NCI-H82 (cell line): Measurements from ENCODE around the gene TOMM40L.
"Not testable (repeated sequence)": the region's sequence is repeated elsewhere in the genome, so short reads cannot be mapped to it uniquely, and the experiment has no call there.

Source experiments
- DNase-seq: peaks from one replicate; lab custom pipeline; 2025; lab: John Stamatoyannopoulos, UW

Gene TOMM40L

DNA sequence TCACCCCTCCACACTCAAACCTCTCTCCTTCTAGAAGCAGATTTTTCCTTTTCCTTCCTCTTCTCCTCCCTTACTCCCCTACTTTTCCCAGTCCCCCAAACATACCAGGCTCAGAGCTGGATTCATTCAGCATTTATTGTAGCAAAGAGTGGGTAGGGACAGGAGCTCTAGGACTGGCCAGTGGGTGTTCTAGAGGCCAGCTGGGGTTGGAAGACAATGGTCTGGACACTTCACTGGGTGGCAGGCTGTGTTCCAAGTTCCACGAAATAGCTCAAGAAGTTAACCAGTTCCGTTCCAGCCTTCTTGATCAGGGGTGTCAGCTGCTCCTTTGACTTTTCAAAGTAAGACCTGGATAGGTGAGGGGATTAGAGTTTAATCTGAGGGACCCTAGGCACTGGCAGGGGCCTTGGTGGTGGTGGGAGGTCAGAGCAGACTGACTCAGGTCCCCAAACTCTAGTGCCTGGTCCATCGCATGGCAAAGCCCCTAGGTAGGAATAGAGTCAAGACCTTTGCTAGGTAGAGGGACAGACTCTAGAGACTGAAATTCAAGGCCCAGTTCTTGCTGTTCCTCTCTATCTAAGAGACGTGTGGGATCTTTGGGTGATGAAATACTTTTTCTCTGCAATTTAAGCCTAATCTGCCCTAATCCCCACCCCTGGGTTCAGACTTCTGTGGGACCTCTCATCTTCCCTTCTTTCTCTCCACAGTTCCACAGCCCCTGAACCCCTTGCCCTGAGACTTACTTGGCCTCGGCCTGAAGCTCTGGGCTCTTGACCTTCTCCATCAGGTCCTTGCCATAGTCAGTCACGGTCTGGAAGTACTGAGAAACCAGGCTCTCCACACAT is 3.5 kb upstream of the TOMM40L start:
- DNase-seq, result no peak

DNA sequence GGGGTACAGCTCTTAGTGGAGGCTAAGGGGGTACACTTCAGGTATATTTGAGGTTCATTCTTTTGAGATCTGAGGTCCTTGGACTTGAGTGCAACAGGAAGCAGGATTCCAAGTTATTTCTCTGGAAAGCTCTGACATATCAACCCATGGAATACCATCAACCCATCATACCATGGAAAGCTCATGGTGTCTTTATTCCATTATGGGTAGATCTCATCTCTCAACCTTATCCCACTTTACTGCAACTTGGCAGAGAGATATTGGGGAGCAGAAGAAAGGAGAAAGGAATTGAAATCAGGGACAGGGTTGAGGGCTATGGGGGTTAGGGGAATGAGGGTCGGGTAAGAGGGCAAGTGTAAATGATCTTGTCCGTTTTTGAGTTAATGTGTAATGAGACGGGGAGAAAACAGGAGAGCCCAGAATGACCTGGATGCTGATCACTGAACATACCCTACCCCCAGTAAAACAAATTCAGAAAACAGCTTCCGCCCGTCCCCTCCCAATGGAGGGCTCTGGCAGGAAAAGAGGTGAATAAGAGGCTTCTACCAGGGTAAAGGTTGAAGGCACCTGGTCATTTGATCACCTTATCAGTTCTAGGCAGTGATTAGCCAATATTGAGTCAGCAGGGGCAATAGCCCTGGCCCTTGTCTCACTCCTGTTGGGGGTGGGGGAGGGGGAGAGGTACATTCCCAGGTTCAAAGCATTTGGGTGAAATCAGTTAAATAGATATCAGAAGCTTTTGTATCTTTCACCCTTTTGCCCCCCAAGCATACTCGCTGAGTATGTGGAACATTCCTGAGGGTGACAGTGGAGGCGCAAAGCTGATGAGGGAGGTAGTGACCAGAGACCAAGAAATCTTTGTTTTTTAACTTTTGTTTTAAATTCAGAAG is 1.8 kb upstream of the TOMM40L start:
- no peak for DNase-seq

DNA sequence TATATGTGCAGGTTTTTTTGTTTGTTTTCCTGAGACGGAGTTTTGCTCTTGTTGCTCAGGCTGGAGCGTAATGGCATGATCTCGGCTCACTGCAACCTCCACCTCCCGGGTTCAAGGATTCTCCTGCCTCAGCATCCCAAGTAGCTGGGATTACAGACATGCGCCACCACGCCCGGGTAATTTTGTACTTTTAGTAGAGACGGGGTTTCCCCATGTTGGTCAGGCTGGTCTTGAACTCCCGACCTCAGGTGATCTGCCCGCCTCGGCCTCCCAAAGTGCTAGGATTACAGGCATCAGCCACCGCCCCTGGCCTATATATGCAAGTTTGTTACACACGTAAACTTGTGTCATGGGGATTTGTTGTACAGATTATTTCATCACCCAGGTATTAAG is 1.2 kb upstream of the TOMM40L start:
- DNase-seq, result not testable (repeated sequence)

DNA sequence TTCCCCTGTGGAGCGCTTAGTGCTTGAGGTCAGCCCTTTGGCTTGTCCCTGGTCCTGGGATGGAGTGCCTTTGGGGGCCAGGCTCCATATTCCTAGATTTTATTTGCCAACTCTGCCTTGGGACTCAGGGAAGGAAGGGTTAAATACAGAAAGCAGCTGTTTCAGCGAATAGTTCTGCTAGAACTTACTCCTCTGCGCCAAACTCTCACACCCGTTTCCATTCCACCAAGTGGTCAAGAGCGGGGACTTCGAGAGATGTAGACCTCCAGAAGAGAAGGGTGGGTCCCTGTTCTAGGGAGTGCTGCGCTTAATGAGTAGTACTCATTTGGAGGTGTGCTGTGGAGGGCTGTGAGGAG is 704 bp upstream of the TOMM40L start:
- DNase-seq, result no peak

DNA sequence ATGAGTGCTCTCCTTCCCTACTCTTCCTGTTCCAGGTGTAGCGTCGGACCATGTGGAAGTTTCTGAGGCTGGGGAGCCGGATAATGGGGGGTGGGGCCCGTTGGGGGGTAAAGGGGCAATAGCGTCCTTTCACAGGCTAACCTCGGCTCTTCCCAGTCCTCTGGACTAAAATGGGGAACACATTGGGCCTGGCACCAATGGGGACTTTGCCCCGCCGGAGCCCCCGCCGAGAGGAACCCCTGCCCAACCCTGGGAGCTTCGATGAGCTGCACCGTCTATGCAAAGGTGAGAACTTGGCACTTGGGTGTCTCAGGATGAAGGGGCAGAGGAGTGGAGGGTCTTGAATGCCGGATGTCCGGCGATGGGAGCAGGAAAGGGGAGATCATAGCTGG is 456 bp downstream of the TOMM40L start:
- peak; percentile 70 for DNase-seq

DNA sequence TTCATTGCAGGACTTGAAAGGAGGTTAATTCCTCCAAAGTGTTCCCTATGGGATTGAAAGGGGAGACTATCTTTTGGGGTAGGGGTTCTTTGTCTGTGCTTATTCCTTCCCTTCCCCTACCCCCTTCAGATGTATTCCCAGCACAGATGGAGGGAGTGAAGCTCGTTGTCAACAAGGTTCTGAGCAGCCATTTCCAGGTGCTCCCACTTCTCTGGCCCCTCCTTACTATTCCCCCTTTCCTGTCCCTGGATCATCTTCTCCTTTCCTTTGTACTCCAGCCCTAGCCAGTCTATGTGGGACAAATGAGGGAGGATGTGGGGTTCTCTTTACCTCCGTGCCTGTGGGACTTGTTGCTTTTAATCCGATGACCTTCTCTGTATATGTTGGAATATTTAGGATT is 899 bp downstream of the TOMM40L start:
- peak; percentile 70 for DNase-seq

DNA sequence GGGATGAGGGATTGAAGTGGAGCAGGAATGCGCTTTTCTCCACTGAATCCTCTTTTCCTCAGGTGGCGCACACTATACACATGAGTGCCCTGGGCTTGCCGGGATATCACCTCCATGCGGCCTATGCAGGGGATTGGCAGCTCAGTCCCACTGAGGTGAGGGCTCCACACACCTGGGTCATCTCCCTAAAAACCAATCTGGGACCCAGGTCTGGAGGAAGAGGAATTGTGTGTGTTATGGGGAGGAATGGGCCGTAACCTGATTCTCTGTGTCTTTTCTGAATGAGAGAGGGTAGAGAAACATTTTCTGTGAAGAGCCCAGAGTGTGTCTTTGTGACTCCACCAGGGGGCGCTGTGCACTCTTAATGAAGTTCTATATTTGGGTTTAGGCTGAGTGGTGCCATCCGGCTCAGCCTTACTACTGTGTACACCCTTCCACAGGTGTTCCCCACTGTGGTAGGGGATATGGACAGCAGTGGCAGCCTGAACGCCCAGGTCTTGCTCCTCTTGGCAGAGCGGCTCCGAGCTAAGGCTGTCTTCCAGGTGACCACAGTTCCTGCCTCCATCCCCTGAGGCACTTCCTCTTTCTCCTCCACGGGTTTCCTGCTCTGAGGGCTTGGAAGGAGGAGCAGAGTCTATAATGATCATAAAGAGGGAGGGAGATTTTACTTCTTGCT is 1.5 kb downstream of the TOMM40L start:
- peak; percentile 95 for DNase-seq

DNA sequence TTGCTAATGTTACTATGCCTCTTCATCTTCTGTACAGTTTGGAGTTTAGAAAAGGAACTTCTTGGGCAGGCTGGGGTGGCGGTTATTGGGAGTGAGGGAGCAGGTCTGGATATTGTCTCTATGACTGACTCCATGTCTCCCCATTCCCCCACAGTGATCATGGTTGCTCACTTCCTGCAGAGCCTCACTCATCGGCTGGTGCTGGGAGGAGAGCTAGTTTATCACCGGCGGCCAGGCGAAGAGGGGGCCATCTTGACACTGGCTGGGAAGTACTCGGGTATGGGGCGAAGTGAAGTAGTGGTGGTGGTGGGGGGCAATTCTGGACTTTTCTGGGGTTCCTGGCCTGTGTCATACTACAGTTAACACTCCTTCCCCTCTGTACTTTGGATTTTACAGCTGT is 2.2 kb downstream of the TOMM40L start:
- no peak for DNase-seq

DNA sequence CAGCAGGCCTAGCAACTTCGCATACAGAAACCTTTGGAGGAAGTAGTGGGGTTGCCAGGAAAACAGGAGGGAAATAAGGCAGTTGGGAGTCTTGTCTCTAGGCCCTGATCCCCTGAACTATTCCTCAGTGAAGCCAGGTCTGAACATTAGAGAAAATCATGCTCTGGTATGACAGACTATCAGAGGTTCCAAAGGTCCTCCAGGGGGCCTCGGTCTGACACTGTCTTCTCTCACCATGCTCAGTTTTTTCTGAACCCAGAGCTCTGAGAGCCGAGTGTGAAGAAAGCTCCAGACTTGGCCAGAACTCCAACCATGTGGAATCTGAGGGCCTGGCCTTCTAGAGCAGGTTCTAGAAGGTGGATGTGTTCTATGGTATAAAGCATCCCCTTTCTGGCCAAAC is 4.0 kb downstream of the TOMM40L start:
- DNase-seq, result peak; percentile 53

DNA sequence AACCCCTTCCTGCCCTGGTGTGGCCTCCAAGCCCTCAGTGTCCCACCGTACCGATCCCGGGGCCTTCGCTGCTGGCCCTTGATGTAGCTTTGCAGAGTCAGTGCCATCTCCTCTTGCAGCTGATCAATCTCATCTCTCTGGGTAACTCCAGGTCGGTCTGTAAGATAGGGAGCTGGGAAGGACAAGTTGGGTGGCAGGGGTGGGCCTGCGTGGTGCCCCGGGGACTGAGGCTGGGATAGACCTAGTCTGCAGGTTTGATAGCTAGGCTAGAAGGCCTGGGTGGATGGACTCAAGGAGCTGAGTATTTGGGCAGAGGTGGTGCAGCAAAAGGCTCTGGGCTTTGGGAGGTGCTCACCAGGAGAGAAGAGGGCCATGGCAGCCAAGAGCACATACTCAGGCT is 4.9 kb downstream of the TOMM40L start:
- DNase-seq, result no peak

DNA sequence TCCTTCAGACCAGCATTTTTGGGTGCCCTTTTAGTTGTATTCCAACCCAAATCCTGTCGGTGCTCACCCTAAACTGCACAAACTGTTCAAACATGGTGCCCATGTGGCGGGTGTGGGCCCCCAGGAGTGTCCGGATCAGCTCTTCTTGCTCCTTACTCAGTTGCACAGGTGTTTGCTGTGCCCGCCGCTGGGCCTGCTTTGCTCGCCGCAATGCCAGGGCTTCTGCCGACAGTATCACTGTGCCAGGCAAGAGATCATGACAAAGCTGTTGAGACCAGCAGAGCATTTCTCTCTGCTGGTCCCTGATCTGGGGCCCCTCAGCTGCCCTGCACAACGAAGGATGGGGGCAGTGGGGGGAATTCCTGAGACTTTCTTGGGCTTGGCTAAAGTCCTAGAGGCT is 7.2 kb downstream of the TOMM40L start:
- DNase-seq, result no peak

DNA sequence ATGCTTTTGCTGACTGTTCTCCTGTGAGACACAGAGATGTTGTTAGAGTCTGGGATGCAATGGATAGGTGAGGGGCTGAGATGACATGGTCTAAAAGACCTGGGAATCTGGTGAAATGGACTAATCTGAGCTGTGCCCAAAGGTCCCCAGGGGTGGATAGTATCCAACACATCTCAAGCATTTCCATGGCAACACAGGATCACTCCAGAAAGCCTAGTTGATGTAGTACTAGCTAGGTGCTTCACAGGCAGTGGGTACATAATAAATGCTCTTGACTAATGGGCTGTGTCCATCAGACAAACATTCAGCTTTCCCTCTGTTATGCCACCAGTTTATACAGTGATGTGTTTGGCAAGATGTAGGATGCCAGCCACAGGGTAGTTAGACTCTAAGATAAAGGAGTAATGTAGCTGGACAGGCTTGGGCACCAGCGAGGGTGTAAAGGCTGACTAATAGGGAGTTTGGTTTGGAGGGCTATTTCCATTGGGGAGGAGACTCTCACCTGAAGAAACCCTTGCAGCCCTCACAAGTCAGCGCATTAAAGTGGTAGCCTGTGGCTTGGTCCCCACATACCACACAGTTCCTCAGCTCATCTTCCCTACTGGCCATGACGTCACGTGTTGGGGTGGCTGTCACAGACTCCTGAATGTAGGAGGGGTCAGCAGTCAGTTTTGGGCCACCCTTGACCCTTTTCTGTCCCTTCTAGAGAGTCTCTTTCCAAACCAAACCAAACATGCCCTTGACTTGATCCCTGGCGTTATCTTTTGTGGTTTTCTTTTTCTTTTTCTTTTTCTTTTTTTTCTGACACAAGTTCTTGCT is 10.3 kb downstream of the TOMM40L start:
- DNase-seq, result no peak

DNA sequence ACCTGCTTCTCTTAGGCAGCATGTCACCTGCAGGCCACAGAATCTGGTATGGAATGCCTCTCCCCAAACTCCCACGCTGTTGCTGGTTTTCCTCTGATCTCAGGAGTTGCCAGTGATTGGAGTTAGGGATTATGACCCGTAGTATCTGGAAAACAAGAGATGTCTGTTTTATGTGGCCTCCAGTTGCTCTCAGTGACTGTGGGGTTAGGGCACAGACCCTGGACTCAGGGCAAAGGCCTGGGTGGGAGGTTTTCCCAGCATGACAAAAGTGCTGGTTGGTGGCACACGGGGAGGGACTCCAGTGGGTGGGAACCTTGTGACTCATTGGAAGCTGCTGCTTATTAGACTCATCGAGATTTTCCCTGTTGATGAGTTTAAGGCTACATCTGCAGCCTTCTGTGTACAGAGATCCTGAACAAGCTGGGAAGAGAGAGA is 12.2 kb downstream of the TOMM40L start, which contains the start of gene NR1I3:
Gene NR1I3, minus strand, starts transcription at position 165 of the 435 bp plus-strand sequence. CDS start 1,638 bp downstream, outside the sequence.
- DNase-seq, result no peak

DNA sequence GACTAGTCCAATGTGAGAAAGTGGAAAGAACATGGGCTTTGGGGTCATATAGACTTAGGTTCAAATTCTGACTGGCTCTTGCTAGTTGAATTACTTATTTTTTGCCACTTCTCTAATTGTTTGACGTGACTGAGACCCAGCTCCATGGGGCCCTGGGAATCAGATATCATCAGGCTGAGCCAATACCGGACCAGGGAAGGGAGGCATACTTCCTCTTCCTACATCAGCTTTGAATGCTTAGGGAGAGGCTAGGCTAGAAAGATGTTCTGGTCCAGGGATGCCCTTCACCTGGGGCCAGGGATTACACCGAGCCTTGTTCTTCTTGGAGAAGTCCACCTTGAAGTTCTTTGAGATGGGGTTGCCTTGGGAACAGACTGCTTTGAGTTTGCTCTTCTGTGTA is 15.8 kb downstream of the TOMM40L start:
- DNase-seq, result no peak

DNA sequence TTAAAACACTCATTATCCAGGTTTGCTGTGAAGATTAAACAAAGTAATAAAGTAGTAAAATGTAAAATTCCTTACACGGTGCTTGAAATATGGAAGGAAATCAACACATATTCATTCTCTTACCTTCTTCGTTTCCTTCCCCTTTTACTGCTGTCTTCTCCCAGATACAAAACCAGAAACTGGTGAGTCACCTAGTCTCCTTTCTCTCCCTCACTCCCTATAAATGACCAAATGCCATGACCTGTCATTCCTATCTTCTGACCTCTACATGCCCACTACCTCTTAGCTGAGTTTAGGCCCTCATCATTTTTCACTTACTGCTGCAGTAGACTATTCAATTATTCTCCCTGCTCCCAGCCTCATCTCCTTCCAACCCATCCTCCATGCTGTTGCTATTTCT is 16.5 kb downstream of the TOMM40L start:
- no peak for DNase-seq

DNA sequence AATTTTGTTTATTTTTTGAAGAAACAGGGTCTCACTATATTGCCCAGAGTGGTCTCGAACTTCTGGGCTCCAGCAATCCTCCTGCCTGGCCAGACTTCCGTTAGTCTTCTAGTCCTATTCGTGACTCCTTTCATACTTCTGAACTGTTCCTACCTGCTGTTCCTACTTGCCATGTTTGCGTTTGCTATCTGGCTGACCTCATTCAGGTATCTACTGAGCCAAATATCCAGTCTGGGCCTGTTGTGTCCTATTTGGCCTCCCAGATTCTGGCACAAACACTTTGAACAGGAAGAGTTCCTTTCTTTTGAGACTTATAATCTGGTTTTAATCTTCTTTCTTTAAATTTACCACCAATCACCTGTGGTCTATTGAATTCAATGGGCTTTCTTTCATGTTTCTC is 19.0 kb downstream of the TOMM40L start:
- DNase-seq, result no peak

DNA sequence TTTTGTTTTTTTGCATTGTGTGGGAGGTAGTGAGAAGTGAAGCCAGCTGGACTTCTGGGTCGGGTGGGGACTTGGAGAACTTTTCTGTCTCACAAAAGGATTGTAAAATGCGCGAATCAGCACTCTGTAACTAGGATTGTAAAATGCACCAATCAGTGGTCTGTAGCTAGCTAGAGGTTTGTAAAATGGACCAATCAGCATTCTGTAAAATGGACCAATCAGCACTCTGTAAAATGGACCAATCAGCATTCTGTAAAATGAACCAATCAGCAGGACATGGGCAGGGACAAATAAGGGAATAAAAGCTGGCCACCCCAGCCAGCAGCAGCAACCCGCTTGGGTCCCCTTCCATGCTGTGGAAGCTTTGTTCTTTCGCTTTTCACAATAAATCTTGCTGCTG is 24.2 kb downstream of the TOMM40L start:
- DNase-seq, result not testable (repeated sequence)

DNA sequence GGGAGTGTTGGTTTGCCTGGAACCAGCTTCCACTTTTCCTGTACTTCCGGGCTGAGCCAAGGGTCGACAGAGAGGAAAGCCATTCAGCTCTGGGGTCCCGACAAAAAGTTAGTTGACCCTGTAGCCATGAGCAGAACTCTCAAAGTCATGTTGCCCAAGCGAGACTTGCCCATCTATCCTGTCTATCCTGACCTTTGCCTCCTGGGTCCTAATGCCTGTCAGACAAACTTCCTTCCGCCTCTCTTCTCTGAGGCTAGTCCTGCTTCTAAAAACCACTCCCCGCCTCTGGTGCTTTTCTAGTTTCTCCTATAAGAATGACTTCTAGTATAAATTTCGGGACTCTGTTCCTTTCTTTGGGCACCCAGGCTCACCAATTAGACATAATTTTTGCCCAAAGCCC is 25.0 kb downstream of the TOMM40L start:
- no peak for DNase-seq

DNA sequence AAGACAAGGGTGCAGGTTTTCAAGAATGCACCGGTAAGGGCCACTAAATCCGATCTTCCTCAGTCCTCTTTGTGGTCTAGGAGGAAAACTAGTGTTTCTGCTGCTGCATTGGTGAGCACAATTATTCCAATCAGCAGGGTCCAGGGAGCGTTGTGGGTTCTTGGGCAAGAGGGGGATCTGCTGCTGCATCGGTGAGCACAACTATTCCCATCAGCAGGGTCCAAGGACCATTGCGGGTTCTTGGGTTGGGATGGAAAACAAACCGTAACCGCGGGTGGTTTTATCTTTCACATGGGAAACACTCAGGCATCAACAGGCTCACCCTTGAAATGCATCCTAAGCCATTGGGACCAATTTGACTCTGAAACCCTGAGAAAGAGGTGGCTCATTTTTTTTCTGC is 25.7 kb downstream of the TOMM40L start:
- no peak for DNase-seq

DNA sequence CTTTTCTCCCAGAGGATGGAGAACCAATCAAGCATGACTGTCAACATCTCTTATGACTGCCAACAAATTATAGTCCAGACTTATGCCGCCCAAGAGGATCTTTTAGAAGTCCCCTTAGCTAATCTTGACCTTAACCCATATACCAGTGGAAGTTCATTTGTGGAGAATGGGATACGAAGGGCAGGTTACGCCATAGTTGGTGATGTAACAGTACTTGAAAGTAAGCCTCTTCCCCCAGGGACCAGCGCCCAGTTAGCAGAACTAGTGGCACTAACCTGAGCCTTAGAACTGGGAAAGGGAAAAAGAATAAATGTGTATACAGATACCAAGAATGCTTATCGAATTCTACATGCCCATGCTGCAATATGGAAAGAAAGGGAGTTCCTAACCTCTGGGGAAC is 29.4 kb downstream of the TOMM40L start:
- not testable (repeated sequence) for DNase-seq

DNA sequence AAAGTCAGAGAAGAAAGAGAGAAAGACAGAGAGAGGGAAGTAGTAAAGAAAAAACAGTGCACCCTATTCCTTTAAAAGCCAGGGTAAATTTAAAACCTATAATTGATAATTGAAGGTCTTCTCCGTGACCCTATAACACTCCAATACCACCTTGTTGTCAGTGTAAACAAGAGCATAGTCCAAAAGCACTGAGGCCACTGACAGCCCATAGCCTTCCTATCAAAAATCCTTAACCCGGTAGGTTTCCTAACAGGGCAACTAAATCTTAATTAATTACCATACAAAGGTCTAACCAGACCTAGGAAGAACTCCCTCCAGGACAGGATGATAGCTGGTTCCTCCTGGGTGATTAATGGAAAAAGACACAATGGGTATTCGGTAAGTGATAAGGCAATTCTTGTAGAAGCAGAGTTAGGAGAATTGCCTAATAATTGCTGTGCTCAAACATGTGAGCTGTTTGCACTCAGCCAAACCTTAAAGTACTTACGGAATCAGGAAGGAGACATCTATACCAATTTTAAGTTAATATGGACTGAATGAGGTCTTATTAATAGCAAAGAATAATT is 30.2 kb downstream of the TOMM40L start:
- not testable (repeated sequence) for DNase-seq
